Activated CD8-positive, alpha-beta T cell treated with anti-CD3 and anti-CD28 coated beads for 36 hours (primary cell): ENCODE results near the gene EVI2A. TPM values are rescaled to one million over a fixed set of nuclear protein-coding genes. Genes with fewer than 3 reads are reported as not detected.

Experiments used
- ATAC-seq: fragments of 200-7000 bp; cut with Tn5 transposase; one replicate; pipeline ENCODE4 v1.10.0; 2021; ENCODE audit warnings: mild to moderate bottlenecking, moderate library complexity
- CTCF ChIA-PET: fragments of 350-600 bp; sonication (Branson Sonifier 250); formaldehyde crosslinking; loops from one replicate; lab custom pipeline; 2021; ENCODE audit warnings: antibody characterized with exemption; lab: Charles Lee
- POLR2A ChIA-PET: fragments of 350-600 bp; sonication (Branson Sonifier 250); formaldehyde crosslinking; loops from one replicate; lab custom pipeline; 2021; ENCODE audit warnings: antibody characterized with exemption; lab: Charles Lee
- DNase-seq: peaks from one replicate; pipeline ENCODE4 v3.0.0-alpha.2; 2020
- H3K27ac Mint-ChIP-seq: one replicate; pipeline ENCODE4 v1.8.0; 2021; ENCODE audit warnings: mild to moderate bottlenecking, mixed read lengths
- H3K27me3 Mint-ChIP-seq: one replicate; pipeline ENCODE4 v1.8.0; 2021; ENCODE audit warnings: mixed read lengths
- H3K36me3 Mint-ChIP-seq: one replicate; pipeline ENCODE4 v1.8.0; 2021; ENCODE audit warnings: low read depth, mixed read lengths
- H3K4me1 Mint-ChIP-seq: one replicate; pipeline ENCODE4 v1.8.0; 2021; ENCODE audit warnings: low read depth, mixed read lengths
- H3K4me3 Mint-ChIP-seq: one replicate; pipeline ENCODE4 v1.8.0; 2021; ENCODE audit warnings: mild to moderate bottlenecking, moderate library complexity, mixed read lengths
- H3K9me3 Mint-ChIP-seq: one replicate; pipeline ENCODE4 v1.8.0; 2021; ENCODE audit warnings: mixed read lengths
- CTCF ChIP-seq: fragments of 200-600 bp; IDR thresholded peaks from one replicate; pipeline ENCODE4 v1.8.0; 2022; ENCODE audit warnings: antibody characterized with exemption, mild to moderate bottlenecking
- intact Hi-C: fragments of 100-400 bp; cut with micrococcal nuclease; formaldehyde crosslinking; loops from one replicate; pipeline ENCODE4 v1.10.0; 2022
- total RNA-seq, 2 experiments: library from RNA; stranded (reverse); gene quantifications; one replicate each; pipeline ENCODE4 v1.2.3, GENCODE V29; 2021

The EVI2A gene
- total RNA-seq, 2 experiments from 2014 or later: 31.7 to 37.0 TPM

GRCh38 chr17:31297090-31297489 lies 24.3 kb downstream of the EVI2A start, which contains the start of gene OMG:
OMG (minus strand) TSS chr17:31297239; CDS start chr17:31296331, 908 bp downstream.
- Mint-ChIP-seq H3K9me3 (no peaks in the 10 kb centered on the region), H3K27me3 (no peaks in the 10 kb centered on the region), H3K36me3 (peaks cover 3% of the 10 kb centered on the region), H3K27ac (no peak within 1 kb of the TSS), H3K4me1 (peaks cover 17% of the 10 kb centered on the region), H3K4me3 (no peak within 1 kb of the TSS)
- intact Hi-C loops: no loop called here
- DNase-seq (no peak), ATAC-seq (no peak)
- ChIA-PET POLR2A (no interaction called here), CTCF (no interaction called here)
- no peak for TF ChIP-seq CTCF

GRCh38 chr17:31296142-31296541 lies 25.3 kb downstream of the EVI2A start:
- Mint-ChIP-seq H3K4me3 (no peak overlapping the region), H3K4me1 (peaks cover 8% of the 10 kb centered on the region), H3K27ac (no peak overlapping the region), H3K36me3 (peaks cover 3% of the 10 kb centered on the region), H3K9me3 (no peaks in the 10 kb centered on the region), H3K27me3 (no peaks in the 10 kb centered on the region)
- POLR2A ChIA-PET: interaction anchor here (0.6 kb wide), 1 partner anchor 14 kb away, joined by 3 read pairs; no protein-coding TSS in a partner anchor
- ATAC-seq: no peak
- no peak for DNase-seq
- TF ChIP-seq CTCF: no peak
- intact Hi-C loops: no loop called here
- CTCF ChIA-PET: no interaction called here

GRCh38 chr17:31295489-31295871 lies 25.9 kb downstream of the EVI2A start:
- H3K36me3 Mint-ChIP-seq: peaks cover 3% of the 10 kb centered on the region
- no peaks in the 10 kb centered on the region for H3K27me3 Mint-ChIP-seq
- ATAC-seq: no peak
- CTCF ChIA-PET: interaction anchor here (0.9 to 1.1 kb wide), 2 partner anchors 10 to 41 kb away, joined by 3 to 4 read pairs; no protein-coding TSS in a partner anchor
- no peaks in the 10 kb centered on the region for H3K9me3 Mint-ChIP-seq
- no peak for DNase-seq
- no peak overlapping the region for H3K27ac Mint-ChIP-seq
- POLR2A ChIA-PET: no interaction called here
- H3K4me1 Mint-ChIP-seq: peaks cover 5% of the 10 kb centered on the region
- no peak for TF ChIP-seq CTCF
- H3K4me3 Mint-ChIP-seq: no peak overlapping the region
- intact Hi-C loops: no loop called here

- Mint-ChIP-seq H3K9me3 (no peaks in the 10 kb centered on the region), H3K27ac (no peak overlapping the region), H3K4me3 (no peak overlapping the region), H3K4me1 (peaks cover 10% of the 10 kb centered on the region), H3K27me3 (no peaks in the 10 kb centered on the region), H3K36me3 (peaks cover 3% of the 10 kb centered on the region)
- no peak for TF ChIP-seq CTCF
- ATAC-seq (no peak), DNase-seq (no peak)
- POLR2A ChIA-PET: no interaction called here
- CTCF ChIA-PET: interaction anchor here (0.9 to 1.5 kb wide), 3 partner anchors 9 to 227 kb away, joined by 3 to 4 read pairs (median 3); no protein-coding TSS in a partner anchor
- intact Hi-C loops: no loop called here
These were observed 26.5 kb downstream of the EVI2A start for GRCh38 chr17:31294820-31295488.

- Mint-ChIP-seq H3K27me3 (no peaks in the 10 kb centered on the region), H3K4me3 (no peak overlapping the region), H3K36me3 (peaks cover 3% of the 10 kb centered on the region), H3K9me3 (no peaks in the 10 kb centered on the region), H3K27ac (no peak overlapping the region), H3K4me1 (peaks cover 7% of the 10 kb centered on the region)
- no peak for DNase-seq
- ChIA-PET POLR2A (no interaction called here), CTCF (interaction anchor here (1.0 to 1.5 kb wide), 2 partner anchors 9 to 226 kb away, joined by 3 to 5 read pairs; no protein-coding TSS in a partner anchor)
- intact Hi-C loops: no loop called here
- no peak for ATAC-seq
- no peak for TF ChIP-seq CTCF
These were observed 27.2 kb downstream of the EVI2A start for GRCh38 chr17:31294231-31294630.
